22Rv1 (cell line): ENCODE data around the gene NPM3.

ENCODE experiments used
- ZFX ChIP-seq: fragments of 450-650 bp; IDR thresholded peaks from 2 replicates; pipeline ENCODE4 v1.6.1; 2017; ENCODE audit warnings: antibody characterized with exemption, borderline replicate concordance
- TF ChIP-seq, protein P1 (sequence below): fragments of 450-650 bp; IDR thresholded peaks from 2 replicates; pipeline ENCODE4 v1.5.1; 2017; ENCODE audit warnings: mild to moderate bottlenecking

DNA sequence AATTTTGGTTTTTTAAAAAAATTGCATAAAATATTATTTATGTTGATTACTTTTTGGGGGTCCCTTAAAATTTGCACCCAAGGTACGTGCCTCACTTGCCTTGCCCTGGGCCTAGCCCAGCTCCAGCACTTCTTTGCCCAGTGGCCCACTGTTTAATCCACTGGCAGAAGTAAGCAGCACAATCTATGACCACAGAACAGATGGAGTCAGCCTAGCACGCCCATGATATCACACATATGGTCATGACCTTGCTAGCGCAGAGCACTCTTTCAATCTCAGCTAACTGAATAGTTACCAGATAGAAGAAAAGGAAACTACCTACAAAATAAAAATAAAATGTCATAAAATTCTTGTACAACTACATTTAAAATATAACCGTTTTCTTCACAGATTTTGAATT is 29.4 kb upstream of the NPM3 start:
- TF ChIP-seq, protein P1, sequence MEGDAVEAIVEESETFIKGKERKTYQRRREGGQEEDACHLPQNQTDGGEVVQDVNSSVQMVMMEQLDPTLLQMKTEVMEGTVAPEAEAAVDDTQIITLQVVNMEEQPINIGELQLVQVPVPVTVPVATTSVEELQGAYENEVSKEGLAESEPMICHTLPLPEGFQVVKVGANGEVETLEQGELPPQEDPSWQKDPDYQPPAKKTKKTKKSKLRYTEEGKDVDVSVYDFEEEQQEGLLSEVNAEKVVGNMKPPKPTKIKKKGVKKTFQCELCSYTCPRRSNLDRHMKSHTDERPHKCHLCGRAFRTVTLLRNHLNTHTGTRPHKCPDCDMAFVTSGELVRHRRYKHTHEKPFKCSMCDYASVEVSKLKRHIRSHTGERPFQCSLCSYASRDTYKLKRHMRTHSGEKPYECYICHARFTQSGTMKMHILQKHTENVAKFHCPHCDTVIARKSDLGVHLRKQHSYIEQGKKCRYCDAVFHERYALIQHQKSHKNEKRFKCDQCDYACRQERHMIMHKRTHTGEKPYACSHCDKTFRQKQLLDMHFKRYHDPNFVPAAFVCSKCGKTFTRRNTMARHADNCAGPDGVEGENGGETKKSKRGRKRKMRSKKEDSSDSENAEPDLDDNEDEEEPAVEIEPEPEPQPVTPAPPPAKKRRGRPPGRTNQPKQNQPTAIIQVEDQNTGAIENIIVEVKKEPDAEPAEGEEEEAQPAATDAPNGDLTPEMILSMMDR: no peak
- TF ChIP-seq ZFX: no peak
